Ramos (cell line): ENCODE results near the gene ADO.
"Not testable (repeated sequence)": the region's sequence is repeated elsewhere in the genome, so short reads cannot be mapped to it uniquely, and the experiment has no call there.

Experiments
- in situ Hi-C: fragments of 300-500 bp; cut with MboI; formaldehyde crosslinking; loops from one replicate; pipeline ENCODE4 v1.14.3; 2022; ENCODE audit warnings: low sequenced_read_pairs; ENCODE audit not compliant: unreplicated experiment

Gene ADO

GRCh38 chr10:62804356-62805230, at the start of gene ADO:
Gene ADO, plus strand, starts transcription at chr10:62804720. Its CDS starts 340 bp downstream, at chr10:62805060.
- in situ Hi-C loops, result no loop called here

GRCh38 chr10:62754963-62755362, 49.6 kb upstream of the ADO start:
- in situ Hi-C loops, result no loop called here

GRCh38 chr10:62755662-62756653, 48.6 kb upstream of the ADO start:
- in situ Hi-C loops, result no loop called here

- in situ Hi-C loops, result no loop called here
Observed at GRCh38 chr10:62759599-62760175, 44.8 kb upstream of the ADO start.

- in situ Hi-C loops, result no loop called here
Observed at GRCh38 chr10:62760401-62760800, 44.1 kb upstream of the ADO start.

GRCh38 chr10:62761115-62761514, 43.4 kb upstream of the ADO start:
- in situ Hi-C loops, result no loop called here

GRCh38 chr10:62763155-62763554, 41.4 kb upstream of the ADO start:
- in situ Hi-C loops, result no loop called here

- in situ Hi-C loops, result no loop called here
Observed at GRCh38 chr10:62764011-62764410, 40.5 kb upstream of the ADO start.

- in situ Hi-C loops, result no loop called here
Observed at GRCh38 chr10:62765726-62766125, 38.8 kb upstream of the ADO start.

- in situ Hi-C loops, result no loop called here
Observed at GRCh38 chr10:62766386-62766785, 38.1 kb upstream of the ADO start.

GRCh38 chr10:62769574-62770242, 34.8 kb upstream of the ADO start:
- in situ Hi-C loops, result no loop called here

- in situ Hi-C loops, result no loop called here
Observed at GRCh38 chr10:62772186-62772974, 32.1 kb upstream of the ADO start.

GRCh38 chr10:62778125-62778524, 26.4 kb upstream of the ADO start:
- in situ Hi-C loops, result no loop called here

GRCh38 chr10:62779487-62780248, 24.9 kb upstream of the ADO start:
- in situ Hi-C loops, result no loop called here

- in situ Hi-C loops, result not testable (repeated sequence)
Observed at GRCh38 chr10:62784537-62784936, 20.0 kb upstream of the ADO start.

GRCh38 chr10:62788285-62788684, 16.2 kb upstream of the ADO start:
- in situ Hi-C loops, result not testable (repeated sequence)

GRCh38 chr10:62788861-62789467, 15.6 kb upstream of the ADO start:
- in situ Hi-C loops, result no loop called here

GRCh38 chr10:62790019-62790555, 14.4 kb upstream of the ADO start:
- in situ Hi-C loops, result no loop called here
